Esophagus muscularis mucosa (tissue), 4 donors: Measurements from ENCODE around the gene LDLRAD3. TPM values are rescaled to one million over a fixed set of nuclear protein-coding genes. Genes with fewer than 3 reads are reported as not detected.

ENCODE experiments used
- DNase-seq: peaks from one replicate; pipeline ENCODE4 v3.0.0-alpha.2; 2017; ENCODE audit errors: extremely low spot score
- H3K27ac ChIP-seq, 4 donors: fragments of 200-600 bp; sonication (generic); replicated peaks in 1 of 4; 1 replicate in 3 of 4; 2 replicates in 1 of 4; pipeline ENCODE4 v1.5.1; 2016 to 2019; ENCODE audit warnings: mild to moderate bottlenecking in 1 of 4
- H3K27me3 ChIP-seq, 4 donors: fragments of 200-600 bp; sonication (generic); one replicate each; pipeline versions ENCODE4 v1.5.1 to v1.6.0; 2016 to 2019
- H3K36me3 ChIP-seq, 4 donors: fragments of 200-600 bp; sonication (generic); one replicate each; pipeline ENCODE4 v1.5.1; 2016 to 2019
- H3K4me1 ChIP-seq, 4 donors: fragments of 200-600 bp; sonication (generic); one replicate each; pipeline ENCODE4 v1.5.1; 2016 to 2019
- H3K4me3 ChIP-seq, 4 donors: fragments of 200-600 bp; sonication (generic); 1 replicate in 2 of 4; 2 replicates in 2 of 4; pipeline ENCODE4 v1.5.1; 2016 to 2019; ENCODE audit warnings: mild to moderate bottlenecking in 4 of 4, moderate library complexity in 1 of 4
- H3K9me3 ChIP-seq, 4 donors: fragments of 200-600 bp; sonication (generic); 1 replicate in 3 of 4; 2 replicates in 1 of 4; pipeline ENCODE4 v1.5.1; 2016 to 2019
- EP300 ChIP-seq: sonication (generic); formaldehyde crosslinking; IDR thresholded peaks from one replicate; pipeline ENCODE4 v1.6.1; 2017; ENCODE audit warnings: antibody characterized with exemption
- POLR2A ChIP-seq: fragments of 450-650 bp; IDR thresholded peaks from one replicate; pipeline ENCODE4 v1.6.1; 2017; ENCODE audit warnings: antibody characterized with exemption, moderate library complexity, mild to moderate bottlenecking, low read depth
- POLR2AphosphoS5 ChIP-seq, 2 donors: sonication (generic); formaldehyde crosslinking; IDR thresholded peaks; one replicate each; pipeline ENCODE4 v1.6.1; 2017; ENCODE audit warnings: antibody characterized with exemption in 2 of 2
- WGBS: methylation state at CpG from one replicate; pipeline ENCODE4 v1.1.5; 2018; 5-methylcytosine and 5-hydroxymethylcytosine counted together
- intact Hi-C: fragments of 100-400 bp; cut with DNase I; formaldehyde crosslinking; loops from one replicate; pipeline ENCODE4 v1.15.1; 2023
- total RNA-seq, 4 donors: library from RNA; depleted of rRNA; stranded (reverse); fragments of >200 nt; gene quantifications; one replicate each; pipeline versions ENCODE4 v1.1.0 to v1.2.1, GENCODE V29; 2016
- TF ChIP-seq, protein P1 (sequence below), 3 experiments: fragments of 200-600 bp in 2 of 3; fragments of 450-650 bp in 1 of 3; sonication (generic) in 2 of 3; IDR thresholded peaks; one replicate each; pipeline ENCODE4 v1.5.1; 2017 to 2019; ENCODE audit warnings: antibody characterized with exemption in 3 of 3, mild to moderate bottlenecking in 2 of 3, moderate library complexity in 1 of 3

LDLRAD3 gene
- total RNA-seq, 4 donors from 2014 or later, result 6.8 to 8.7 (median 8.2) TPM

DNA sequence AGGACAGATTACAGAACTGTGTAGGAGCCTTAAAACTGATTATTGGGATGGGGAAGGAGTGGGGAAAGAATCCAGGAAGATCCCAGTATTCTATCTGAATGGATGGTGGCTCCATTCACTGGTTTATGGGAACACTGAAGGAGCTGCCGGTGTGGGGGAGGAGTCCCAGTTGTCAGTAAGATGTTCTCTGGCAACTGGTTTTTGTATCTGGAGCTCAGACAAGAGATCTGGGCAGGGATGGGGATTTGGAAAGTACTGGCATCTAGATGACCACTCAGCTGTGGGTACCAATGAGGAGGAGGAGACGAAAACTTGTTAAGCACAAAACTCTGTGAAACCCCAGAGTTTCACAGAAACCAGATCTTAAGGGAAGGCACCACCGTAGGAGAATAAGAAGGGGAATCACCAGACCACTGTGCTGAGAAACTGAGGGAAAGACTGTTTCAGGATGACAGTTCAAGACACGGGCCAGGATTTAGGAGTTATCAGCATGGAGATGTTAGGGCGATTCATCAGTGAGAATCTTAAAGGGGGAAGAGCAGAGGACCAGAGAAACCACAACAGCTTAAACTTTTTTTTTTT lies 28.1 kb downstream of the LDLRAD3 start:
- Histone ChIP-seq H3K9me3 (peaks cover 0 to 12% (median 3%) of the 10 kb centered on the region in 4 donors), H3K27me3 (no peaks in the 10 kb centered on the region), H3K4me3 (no peak overlapping the region), H3K4me1 (peaks cover 0 to 5% (median 0%) of the 10 kb centered on the region in 4 donors), H3K27ac (no peak overlapping the region), H3K36me3 (no peaks in the 10 kb centered on the region)
- DNase-seq, result no peak
- intact Hi-C loops, result no loop called here
- 82% methylated on average over 5 of the region's 5 CpGs for WGBS
- TF ChIP-seq, protein P1, sequence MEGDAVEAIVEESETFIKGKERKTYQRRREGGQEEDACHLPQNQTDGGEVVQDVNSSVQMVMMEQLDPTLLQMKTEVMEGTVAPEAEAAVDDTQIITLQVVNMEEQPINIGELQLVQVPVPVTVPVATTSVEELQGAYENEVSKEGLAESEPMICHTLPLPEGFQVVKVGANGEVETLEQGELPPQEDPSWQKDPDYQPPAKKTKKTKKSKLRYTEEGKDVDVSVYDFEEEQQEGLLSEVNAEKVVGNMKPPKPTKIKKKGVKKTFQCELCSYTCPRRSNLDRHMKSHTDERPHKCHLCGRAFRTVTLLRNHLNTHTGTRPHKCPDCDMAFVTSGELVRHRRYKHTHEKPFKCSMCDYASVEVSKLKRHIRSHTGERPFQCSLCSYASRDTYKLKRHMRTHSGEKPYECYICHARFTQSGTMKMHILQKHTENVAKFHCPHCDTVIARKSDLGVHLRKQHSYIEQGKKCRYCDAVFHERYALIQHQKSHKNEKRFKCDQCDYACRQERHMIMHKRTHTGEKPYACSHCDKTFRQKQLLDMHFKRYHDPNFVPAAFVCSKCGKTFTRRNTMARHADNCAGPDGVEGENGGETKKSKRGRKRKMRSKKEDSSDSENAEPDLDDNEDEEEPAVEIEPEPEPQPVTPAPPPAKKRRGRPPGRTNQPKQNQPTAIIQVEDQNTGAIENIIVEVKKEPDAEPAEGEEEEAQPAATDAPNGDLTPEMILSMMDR (IDR thresholded peaks at IDR 0.05), result no peak
- TF ChIP-seq POLR2A (no peak), EP300 (no peak), POLR2AphosphoS5 (IDR thresholded peaks at IDR 0.05) (no peak)

DNA sequence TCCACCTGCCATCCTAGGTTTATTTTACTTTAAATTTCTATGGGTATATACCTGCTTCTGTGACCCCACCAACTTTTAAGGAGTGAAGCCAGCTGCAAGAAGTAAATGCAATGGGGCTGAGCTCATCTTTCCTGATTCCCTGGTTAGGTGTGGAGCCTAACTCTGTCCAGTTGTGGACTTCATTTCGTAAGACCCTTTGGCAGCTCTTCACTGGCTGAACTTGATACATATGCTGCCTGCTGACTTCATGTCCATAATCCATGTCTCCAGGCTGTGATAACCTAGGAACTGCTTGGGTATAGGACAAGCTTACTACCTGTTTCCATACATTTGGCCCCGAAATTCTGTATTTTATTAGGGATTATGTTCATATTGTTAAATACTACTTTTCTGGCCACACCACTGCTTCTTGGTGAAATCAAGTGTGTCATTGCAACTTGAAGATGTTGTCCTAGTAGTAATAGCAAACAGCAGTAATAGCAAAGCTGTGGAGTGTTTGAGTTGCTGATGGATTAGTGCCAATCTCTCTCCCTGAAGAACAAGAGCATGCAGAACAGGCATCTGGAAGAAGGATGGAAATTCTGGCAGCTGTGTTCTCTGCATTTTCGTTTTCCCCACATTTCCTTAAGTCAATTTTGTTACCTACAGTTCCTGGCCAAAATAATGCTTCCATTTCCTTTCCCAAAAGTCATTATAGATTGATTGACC lies 31.2 kb downstream of the LDLRAD3 start:
- no peak for TF ChIP-seq POLR2AphosphoS5 (IDR thresholded peaks at IDR 0.05)
- TF ChIP-seq EP300, result no peak
- TF ChIP-seq POLR2A, result no peak
- no peaks in the 10 kb centered on the region for H3K36me3 ChIP-seq
- H3K4me3 ChIP-seq, result no peak overlapping the region
- DNase-seq, result no peak
- WGBS, result 73% methylated on average over 3 of the region's 3 CpGs
- no peaks in the 10 kb centered on the region for H3K4me1 ChIP-seq
- H3K27ac ChIP-seq, result no peak overlapping the region
- intact Hi-C loops, result no loop called here
- H3K9me3 ChIP-seq, result peaks cover 0 to 12% (median 4%) of the 10 kb centered on the region in 4 donors
- no peaks in the 10 kb centered on the region for H3K27me3 ChIP-seq

DNA sequence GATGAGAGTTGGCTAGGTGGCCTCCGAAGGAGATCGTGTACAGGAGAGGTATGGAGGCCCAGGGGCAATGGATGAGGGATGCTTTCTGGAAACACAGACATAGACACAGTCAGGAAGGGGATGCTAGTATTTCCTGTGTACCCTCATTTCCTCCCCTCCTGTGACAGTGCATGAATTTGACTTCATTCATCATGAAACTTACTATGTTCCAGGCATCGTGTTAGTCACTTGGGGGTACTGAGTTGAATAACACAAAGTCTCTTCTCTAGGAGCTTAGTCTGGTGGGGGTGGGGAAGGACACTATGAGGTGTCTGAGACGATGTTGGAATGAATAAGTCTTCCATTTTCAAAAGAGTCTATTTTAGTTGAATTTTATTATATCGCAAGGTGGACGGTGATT lies 32.6 kb downstream of the LDLRAD3 start:
- DNase-seq, result no peak
- no peak overlapping the region for H3K27ac ChIP-seq
- no peak for TF ChIP-seq POLR2A
- TF ChIP-seq, protein P1 (IDR thresholded peaks at IDR 0.05), result no peak
- TF ChIP-seq POLR2AphosphoS5 (IDR thresholded peaks at IDR 0.05), result no peak
- TF ChIP-seq EP300, result no peak
- H3K36me3 ChIP-seq, result no peaks in the 10 kb centered on the region
- no peaks in the 10 kb centered on the region for H3K27me3 ChIP-seq
- 98% methylated on average over 6 of the region's 6 CpGs for WGBS
- H3K9me3 ChIP-seq, result peaks cover 0 to 12% (median 4%) of the 10 kb centered on the region in 4 donors
- no peak overlapping the region for H3K4me3 ChIP-seq
- intact Hi-C loops, result no loop called here
- H3K4me1 ChIP-seq, result peaks cover 0 to 5% (median 3%) of the 10 kb centered on the region in 4 donors

DNA sequence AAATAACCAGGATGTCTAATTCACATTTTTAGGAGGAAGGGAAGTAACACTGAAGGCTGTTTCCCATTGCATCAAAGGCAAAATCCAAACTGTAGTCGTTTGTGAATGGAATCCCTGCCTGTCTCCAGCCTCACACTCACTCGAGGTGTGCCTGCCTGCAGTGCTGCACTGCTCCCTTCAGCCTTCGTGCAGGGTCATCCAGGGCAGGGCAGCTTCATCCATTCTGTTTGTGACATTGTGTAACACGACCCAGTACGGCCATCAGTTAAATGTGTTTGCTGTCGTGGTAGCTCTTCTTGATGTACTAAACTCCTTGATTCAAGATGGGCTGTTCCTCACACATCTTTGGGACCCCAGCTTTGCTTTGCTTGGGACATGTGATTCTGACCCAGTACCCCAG lies 34.3 kb downstream of the LDLRAD3 start:
- peaks cover 0 to 12% (median 4%) of the 10 kb centered on the region in 4 donors for H3K9me3 ChIP-seq
- H3K27me3 ChIP-seq, result no peaks in the 10 kb centered on the region
- H3K4me1 ChIP-seq, result peaks cover 0 to 14% (median 13%) of the 10 kb centered on the region in 4 donors
- no peak for TF ChIP-seq POLR2A
- TF ChIP-seq, protein P1 (IDR thresholded peaks at IDR 0.05), result no peak
- no peak for TF ChIP-seq EP300
- no peak for TF ChIP-seq POLR2AphosphoS5 (IDR thresholded peaks at IDR 0.05)
- H3K4me3 ChIP-seq, result no peak overlapping the region
- no peak for DNase-seq
- H3K27ac ChIP-seq, result no peak overlapping the region
- intact Hi-C loops, result no loop called here
- H3K36me3 ChIP-seq, result no peaks in the 10 kb centered on the region
- WGBS, result 49% methylated on average over 6 of the region's 6 CpGs

DNA sequence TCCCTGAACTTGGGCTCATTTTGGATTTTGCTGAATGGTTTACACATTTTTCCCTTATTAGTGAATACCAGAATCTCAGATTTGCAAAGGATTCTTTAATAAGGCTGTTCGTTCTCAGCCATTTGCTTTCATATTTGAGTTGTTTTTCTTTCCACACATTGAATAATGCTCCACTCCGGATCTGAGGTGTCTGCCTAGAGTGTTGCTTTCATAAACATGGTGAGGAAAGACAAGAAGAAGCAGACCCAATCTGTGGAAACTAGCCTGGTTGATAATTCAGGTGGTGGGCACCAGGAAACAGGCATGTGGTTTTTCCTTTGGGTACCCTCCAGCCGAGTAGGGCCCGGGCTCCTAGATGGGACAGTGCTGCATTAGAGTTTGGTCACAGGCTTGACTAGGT lies 35.0 kb downstream of the LDLRAD3 start:
- H3K4me3 ChIP-seq, result no peak overlapping the region
- peaks cover 0 to 11% (median 4%) of the 10 kb centered on the region in 4 donors for H3K9me3 ChIP-seq
- no peak overlapping the region for H3K27ac ChIP-seq
- TF ChIP-seq, protein P1 (IDR thresholded peaks at IDR 0.05), result no peak
- TF ChIP-seq POLR2A (no peak), EP300 (no peak), POLR2AphosphoS5 (IDR thresholded peaks at IDR 0.05) (no peak)
- no peak for DNase-seq
- peaks cover 0 to 14% (median 13%) of the 10 kb centered on the region in 4 donors for H3K4me1 ChIP-seq
- 85% methylated on average over 4 of the region's 4 CpGs for WGBS
- no peaks in the 10 kb centered on the region for H3K36me3 ChIP-seq
- H3K27me3 ChIP-seq, result no peaks in the 10 kb centered on the region
- intact Hi-C loops, result no loop called here
